Hepatocyte (in vitro differentiated cells): ENCODE data around the gene GTF3C2.

Experiments used
- CTCF ChIP-seq: fragments of 200-600 bp; sonication (generic); IDR thresholded peaks from 2 replicates; pipeline ENCODE4 v1.5.1; 2016; ENCODE audit warnings: antibody characterized with exemption, mild to moderate bottlenecking; ENCODE audit not compliant: poor library complexity
- EZH2 ChIP-seq: fragments of 200-600 bp; sonication (generic); IDR thresholded peaks from 2 replicates; pipeline ENCODE4 v1.6.1; 2016; ENCODE audit warnings: antibody characterized with exemption, mild to moderate bottlenecking, borderline replicate concordance

GRCh38 chr2:27305516-27305915 is 51.0 kb downstream of the GTF3C2 start:
- no peak for TF ChIP-seq EZH2
- no peak for TF ChIP-seq CTCF
